ENCODE measurements around the gene TMEM132D. TPM values are rescaled to one million over a fixed set of nuclear protein-coding genes. Genes with fewer than 3 reads are reported as not detected.

The TMEM132D gene
- total and polyA plus RNA-seq, 2 of the 4 experiments (the other 2 are of a cell fraction), result not detected

- Histone ChIP-seq H2BK15ac (ENCODE audit: low read depth, low read length) (no peak overlapping the region), H3K27ac (ENCODE audit: insufficient read depth, low read length) (no peak overlapping the region), H4K91ac (ENCODE audit: insufficient read depth, low read depth, low read length) (no peak overlapping the region), H3K4ac (ENCODE audit: low read depth, low read length) (no peak overlapping the region), H4K20me1 (ENCODE audit: insufficient read depth, low read length) (no peaks in the 10 kb centered on the region), H3K56ac (ENCODE audit: extremely low read depth, insufficient read depth, low read length) (no peak overlapping the region), H2AK9ac (replicated peaks; ENCODE audit: low read depth, low read length, poor library complexity) (no peak overlapping the region), H3K18ac (ENCODE audit: low read depth, low read length) (no peak overlapping the region), H4K8ac (ENCODE audit: low read depth in 2 of 2, low read length in 2 of 2) (no peak overlapping the region), H3K23ac (ENCODE audit: low read depth, low read length) (no peak overlapping the region), H3K9me3 (ENCODE audit: control insufficient read depth, insufficient read depth, low read length) (peaks cover 34% of the 10 kb centered on the region), H2AFZ (replicated peaks; ENCODE audit: low read length, poor library complexity) (no peak overlapping the region), H2AK5ac (ENCODE audit: low read depth, low read length) (no peak overlapping the region), H2BK5ac (ENCODE audit: low read depth, low read length, poor library complexity, severe bottlenecking) (no peak overlapping the region), H2BK120ac (ENCODE audit: low read depth, low read length) (no peak overlapping the region), H3K27me3 (ENCODE audit: control insufficient read depth, insufficient read depth, low read length) (no peaks in the 10 kb centered on the region), H4K5ac (ENCODE audit: low read depth, low read length) (no peak overlapping the region), H3K9me1 (ENCODE audit: insufficient read depth, low read length) (no peaks in the 10 kb centered on the region), H2BK20ac (ENCODE audit: low read depth, low read length) (no peak overlapping the region), H3K4me2 (ENCODE audit: low read depth, low read length) (no peak overlapping the region), H3K4me1 (ENCODE audit: control insufficient read depth, insufficient read depth, low read length) (no peaks in the 10 kb centered on the region), H3K79me1 (ENCODE audit: low read depth in 1 of 2, low read length in 2 of 2) (no peaks in the 10 kb centered on the region), H3K14ac (replicated peaks; ENCODE audit: low read depth, low read length) (no peak overlapping the region), H3K4me3 (ENCODE audit: insufficient read depth, low read depth, low read length) (no peak overlapping the region), H3K9ac (ENCODE audit: low read depth, low read length) (no peak overlapping the region), H3K36me3 (ENCODE audit: control insufficient read depth, insufficient read depth, low read length) (no peaks in the 10 kb centered on the region)
- ChIA-PET CTCF (no interaction called here), POLR2A (ENCODE audit: unreplicated experiment) (no interaction called here)
- in situ Hi-C loops (cut with MboI; ENCODE audit: low sequenced_read_pairs) (no loop called here), intact Hi-C loops (cut with micrococcal nuclease) (no loop called here), dilution Hi-C loops (cut with HindIII; ENCODE audit: low sequenced_read_pairs, unreplicated experiment) (no loop called here)
- WGBS, 2 experiments (ENCODE audit: extremely low coverage in 2 of 2, insufficient read length in 1 of 2), result 17% methylated on average over 1 of the region's 8 CpGs; no CpG with 5 or more reads in 1 of the 2 experiments
- DNase-seq, result no peak
- TF ChIP-seq NFE2L2 (IDR thresholded peaks at IDR 0.05; ENCODE audit: low read depth, low read length) (no peak), POLR2A (IDR thresholded peaks at IDR 0.05; ENCODE audit: low read depth, low read length) (no peak), MXI1 (IDR thresholded peaks at IDR 0.05; ENCODE audit: borderline replicate concordance, low read depth, low read length) (no peak), RCOR1 (IDR thresholded peaks at IDR 0.05; ENCODE audit: insufficient replicate concordance, low read length) (no peak), CEBPB (IDR thresholded peaks at IDR 0.05; ENCODE audit: low read depth, low read length) (no peak), ELK1 (IDR thresholded peaks at IDR 0.05; ENCODE audit: borderline replicate concordance, low read depth, low read length) (no peak), BHLHE40 (IDR thresholded peaks at IDR 0.05; ENCODE audit: low read depth, low read length) (no peak), RFX5 (IDR thresholded peaks at IDR 0.05; ENCODE audit: low read depth, low read length) (no peak), CHD1 (IDR thresholded peaks at IDR 0.05; ENCODE audit: low read depth, low read length) (no peak), MAFK (IDR thresholded peaks at IDR 0.05; ENCODE audit: low read depth, low read length) (no peak), CTCF (conservative IDR thresholded peaks at IDR 0.05; ENCODE audit: low read depth, low read length) (no peak), MAZ (IDR thresholded peaks at IDR 0.05; ENCODE audit: borderline replicate concordance, low read depth, low read length) (no peak)
- TF ChIP-seq, protein P1, sequence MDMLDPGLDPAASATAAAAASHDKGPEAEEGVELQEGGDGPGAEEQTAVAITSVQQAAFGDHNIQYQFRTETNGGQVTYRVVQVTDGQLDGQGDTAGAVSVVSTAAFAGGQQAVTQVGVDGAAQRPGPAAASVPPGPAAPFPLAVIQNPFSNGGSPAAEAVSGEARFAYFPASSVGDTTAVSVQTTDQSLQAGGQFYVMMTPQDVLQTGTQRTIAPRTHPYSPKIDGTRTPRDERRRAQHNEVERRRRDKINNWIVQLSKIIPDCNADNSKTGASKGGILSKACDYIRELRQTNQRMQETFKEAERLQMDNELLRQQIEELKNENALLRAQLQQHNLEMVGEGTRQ (IDR thresholded peaks at IDR 0.05; ENCODE audit: low read depth, low read length), result no peak
- no TSS peak for BruUV-seq (replicated peaks)
- no peak for ATAC-seq (ENCODE audit: low read depth)
Measured at GRCh38 chr12:129723260-129723659, 180.6 kb downstream of the TMEM132D start.
